Endothelial cell of hepatic sinusoid (primary cell): ENCODE results near the gene ITGB6.

Experiments used
- in situ Hi-C: cut with HindIII; loops from 2 replicates; pipeline ENCODE4 v1.10.0; 2017; ENCODE audit warnings: low sequenced_read_pairs

Gene ITGB6, protein sequence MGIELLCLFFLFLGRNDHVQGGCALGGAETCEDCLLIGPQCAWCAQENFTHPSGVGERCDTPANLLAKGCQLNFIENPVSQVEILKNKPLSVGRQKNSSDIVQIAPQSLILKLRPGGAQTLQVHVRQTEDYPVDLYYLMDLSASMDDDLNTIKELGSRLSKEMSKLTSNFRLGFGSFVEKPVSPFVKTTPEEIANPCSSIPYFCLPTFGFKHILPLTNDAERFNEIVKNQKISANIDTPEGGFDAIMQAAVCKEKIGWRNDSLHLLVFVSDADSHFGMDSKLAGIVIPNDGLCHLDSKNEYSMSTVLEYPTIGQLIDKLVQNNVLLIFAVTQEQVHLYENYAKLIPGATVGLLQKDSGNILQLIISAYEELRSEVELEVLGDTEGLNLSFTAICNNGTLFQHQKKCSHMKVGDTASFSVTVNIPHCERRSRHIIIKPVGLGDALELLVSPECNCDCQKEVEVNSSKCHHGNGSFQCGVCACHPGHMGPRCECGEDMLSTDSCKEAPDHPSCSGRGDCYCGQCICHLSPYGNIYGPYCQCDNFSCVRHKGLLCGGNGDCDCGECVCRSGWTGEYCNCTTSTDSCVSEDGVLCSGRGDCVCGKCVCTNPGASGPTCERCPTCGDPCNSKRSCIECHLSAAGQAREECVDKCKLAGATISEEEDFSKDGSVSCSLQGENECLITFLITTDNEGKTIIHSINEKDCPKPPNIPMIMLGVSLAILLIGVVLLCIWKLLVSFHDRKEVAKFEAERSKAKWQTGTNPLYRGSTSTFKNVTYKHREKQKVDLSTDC

DNA sequence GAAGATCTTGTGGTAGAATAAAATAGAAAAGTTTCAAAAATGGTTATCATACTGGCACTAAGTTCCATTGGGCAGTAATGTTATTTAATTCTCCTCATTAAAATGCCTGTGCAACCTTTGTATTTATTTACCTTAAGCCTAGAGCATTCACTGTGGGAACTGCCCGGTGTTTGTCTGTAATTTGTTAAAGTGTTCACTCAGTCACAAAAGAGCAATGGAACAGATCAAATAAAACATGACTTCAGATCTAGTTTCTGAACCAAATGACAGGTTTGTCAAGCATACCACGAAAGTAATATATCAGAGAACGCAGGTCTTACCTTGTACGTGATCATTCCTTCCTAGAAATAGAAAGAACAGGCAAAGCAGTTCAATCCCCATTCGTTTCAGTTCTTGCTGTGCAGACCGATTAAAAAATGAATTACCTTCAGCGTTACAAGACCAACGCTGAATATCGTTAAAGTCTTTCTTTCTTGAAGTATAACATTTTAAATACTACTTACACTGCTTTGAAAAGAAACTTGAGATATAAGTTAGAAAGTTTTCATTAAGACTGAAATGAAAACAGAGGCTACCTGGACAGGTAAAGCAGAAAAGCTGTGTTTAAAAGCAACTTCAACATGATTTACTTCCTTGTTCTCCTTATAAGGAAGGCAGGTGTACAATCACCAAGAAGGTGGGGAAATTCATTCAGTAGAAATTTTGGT is at the start of gene ITGB6:
TSS of gene ITGB6 (minus strand) at position 590 of the 707 bp plus-strand sequence. CDS start at position 381, 209 bp downstream.
- in situ Hi-C loops: no loop called here

DNA sequence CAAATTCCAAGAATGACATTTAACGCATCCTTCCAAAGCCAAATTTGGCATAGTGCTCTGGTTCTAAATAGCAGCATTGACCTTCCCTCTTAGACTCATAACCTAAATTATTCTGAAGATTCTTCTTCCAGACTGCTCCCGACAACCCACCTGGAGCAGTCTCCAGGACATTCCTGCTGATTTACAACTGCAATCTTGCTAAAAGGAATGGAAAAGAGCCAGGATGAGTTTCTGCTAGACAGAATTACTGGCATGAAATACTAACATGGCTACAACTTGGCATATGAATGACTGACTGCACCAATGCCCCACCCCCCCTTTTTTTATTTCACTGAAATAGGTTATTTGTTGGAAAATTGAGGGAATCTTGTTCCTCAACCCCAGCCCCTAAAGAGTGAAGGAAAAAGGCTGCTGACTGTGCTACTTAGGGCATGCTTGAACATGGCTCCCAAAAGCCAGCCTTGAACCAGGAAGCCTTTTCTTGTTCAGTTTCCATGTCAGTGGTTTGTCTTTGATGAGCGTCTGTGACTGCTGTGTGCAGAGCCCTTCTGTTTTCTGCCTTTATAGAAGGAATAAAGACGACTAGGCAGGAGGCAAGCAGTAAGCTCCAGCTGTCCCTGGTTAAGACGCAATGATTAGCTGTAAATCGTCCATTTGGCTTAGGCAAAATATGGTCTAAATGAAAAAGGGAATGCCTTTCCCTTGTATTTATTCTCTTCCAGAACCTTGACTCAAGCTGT is 47.4 kb upstream of the ITGB6 start:
- in situ Hi-C loops: no loop called here

DNA sequence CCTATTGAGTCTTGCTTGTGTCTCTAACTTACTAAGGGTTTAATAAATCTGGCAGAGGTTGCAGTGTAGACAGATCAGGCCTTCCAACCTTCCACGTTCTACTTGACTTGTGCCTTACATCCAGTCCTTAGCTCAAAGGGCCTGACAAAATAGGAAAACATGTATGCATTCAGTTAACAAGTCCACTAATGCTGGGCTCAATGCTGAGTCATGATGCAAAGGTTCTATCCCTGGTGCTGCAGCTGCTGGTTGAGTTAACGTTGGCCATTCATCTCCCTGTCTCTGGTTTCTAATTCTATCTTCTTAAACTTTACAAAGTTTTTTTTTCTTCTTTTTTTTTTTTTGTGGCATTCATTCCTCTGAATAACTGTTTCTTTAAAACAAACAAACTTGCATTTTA is 46.3 kb upstream of the ITGB6 start:
- in situ Hi-C loops: no loop called here

DNA sequence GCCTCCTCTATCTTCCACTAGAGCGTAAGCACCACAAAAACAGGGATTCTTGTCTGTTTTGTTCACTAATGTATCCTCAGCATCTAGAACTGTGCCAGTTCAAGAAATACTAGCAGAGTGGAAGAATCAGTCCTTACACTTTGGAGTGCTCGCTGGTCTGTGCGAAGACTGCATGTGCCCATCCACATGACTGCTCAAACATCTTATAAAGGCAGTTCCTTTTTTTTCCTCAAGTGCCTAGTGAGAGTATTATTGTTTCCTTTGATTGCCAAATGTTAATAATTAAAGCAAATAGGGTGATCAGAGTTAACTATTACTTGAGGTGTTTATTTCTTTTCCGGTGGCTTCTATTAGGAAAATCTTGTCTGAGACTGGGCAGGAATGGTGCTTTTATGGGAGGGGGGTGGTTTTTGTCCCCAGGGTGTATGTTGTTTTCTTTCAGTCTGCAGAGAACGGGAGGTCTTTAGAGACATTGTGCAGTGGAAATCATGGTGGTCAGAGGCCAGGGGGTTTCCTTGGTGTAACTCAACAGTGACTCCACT is 45.6 kb upstream of the ITGB6 start:
- in situ Hi-C loops: no loop called here

DNA sequence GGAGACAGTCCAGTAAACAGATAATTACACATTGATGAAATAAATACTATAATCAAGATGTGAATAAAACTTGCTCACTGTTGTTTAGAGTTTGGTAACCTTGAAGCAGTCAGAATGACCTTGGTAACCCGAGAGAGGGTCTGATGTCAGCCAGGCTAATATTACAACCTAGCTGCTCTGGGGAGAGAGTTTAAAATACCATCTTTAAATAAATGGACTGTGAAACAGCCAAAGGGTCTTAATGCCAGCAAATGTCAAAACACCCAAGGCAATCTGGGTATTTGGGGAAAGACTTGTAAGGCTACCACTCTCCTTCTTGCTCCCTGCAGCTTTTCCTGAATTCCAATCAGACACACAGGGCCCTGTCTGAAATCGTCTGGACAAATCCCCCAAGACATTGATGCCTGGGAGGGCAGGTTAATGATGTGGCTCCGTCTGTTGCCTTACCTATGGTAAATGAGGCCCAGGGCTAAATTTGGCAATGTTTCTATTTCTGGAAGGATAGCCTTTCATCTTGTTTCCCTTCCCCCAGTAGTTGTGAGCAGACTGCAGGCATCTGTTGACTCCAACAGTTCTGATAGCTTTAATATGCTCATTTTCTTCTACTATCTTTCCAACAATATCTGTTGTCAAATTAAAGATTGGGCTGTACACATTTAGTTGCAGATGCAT is 43.0 kb upstream of the ITGB6 start:
- in situ Hi-C loops: no loop called here

DNA sequence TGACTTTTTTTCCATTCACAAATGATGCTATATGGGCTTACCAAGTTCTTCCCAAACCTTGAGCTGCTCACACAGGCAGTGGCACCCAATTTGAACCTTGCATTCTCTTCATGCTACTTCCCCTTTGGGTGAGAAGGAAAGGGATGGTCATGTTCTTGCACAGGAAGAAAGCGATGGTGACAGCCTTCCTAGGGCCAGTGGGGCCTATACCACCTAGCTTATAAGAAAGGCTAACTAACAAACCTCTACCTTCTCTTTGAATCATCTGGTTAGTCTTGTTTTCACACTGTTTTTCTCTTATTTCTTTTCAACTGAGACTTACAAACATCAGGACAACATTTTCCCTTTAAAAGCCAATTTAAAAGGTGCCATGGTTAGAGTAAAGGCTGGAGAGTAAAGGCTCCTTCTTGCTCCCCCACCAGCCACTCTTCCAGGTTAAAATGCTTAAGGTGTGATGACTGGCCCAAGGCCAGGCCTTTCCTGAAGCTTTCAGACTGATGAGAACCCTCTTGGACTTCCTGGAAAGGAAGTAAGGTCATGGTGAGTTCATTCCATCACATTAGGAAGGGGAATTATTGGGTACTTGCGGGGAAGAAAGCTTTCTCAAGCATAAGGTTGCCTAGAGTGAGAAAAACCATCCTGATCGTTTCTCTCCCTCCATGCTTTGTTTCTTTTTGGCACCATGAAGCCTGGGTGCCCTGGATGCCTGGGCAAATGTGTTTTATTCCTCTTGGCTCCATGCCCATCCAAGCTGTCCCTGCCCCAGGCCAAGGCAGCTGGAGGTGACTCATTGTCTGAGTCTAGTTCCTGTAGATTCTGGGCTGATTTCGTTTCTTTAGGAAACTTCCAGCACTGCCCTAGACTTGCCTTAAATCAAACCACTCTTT is 41.4 kb upstream of the ITGB6 start:
- in situ Hi-C loops: no loop called here

DNA sequence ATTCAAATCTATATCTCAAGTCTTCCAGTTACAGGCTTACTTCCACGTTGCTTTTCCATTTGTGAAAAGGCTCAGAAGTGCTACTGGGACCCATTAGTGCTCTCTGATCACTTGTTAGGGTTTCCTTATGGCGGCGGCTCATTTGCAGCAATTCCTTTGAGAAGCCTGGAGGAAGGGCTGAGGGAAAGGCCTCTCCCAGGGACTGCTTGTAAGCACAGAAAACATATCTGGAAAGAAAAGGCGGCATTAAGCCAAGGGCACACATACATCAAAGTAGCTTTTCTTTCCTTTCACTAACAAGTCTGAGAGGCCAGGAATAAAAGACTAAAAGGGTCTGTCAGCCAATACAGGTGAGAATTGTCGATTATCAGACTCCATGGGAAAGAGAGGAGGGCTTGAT is 39.4 kb upstream of the ITGB6 start:
- in situ Hi-C loops: no loop called here

DNA sequence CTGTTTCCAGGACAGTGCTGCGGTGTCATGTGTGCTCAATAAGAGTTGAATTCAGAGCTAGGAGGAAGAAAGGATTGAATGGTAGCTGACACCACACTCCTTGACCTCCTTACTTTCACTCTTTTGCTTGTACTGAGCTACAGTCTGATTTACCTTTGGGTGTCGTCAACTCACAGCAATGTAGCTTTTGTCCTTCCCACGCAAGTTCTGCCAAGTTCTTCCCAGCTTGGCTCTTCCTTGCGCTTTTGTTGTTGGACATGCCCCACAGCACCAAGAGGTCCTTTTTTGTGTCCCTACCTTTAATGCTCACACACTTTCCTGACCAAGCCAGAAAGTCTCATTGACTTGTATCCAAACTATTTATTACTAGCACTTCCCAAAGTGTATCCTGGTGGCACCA is 38.3 kb upstream of the ITGB6 start:
- in situ Hi-C loops: no loop called here

DNA sequence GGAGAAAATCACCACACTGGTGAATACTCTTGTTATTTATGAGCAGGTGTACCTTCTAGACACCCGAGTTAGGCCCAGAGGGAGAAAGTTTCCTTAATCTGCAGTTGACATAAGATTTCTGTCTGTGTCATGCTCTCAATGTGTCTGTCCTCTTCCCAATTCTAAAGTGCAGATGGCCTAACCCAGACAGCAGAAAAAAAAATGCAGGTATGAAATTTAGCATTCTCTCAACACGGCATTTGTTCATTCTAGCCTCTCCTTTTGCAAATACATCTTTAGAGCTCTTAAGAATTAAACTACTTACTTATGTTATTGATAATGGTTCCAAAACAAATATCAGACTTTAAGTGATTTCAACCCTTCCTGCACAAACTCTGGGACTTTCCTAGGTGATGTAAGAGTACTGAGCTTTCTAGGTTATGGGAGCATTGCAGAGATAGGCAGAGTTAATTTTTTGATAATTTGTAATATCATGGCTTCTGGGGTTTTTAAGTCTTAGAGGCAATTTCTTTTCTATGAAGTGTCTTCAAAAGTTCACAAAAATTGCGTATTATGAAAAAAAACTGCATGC is 32.9 kb upstream of the ITGB6 start:
- in situ Hi-C loops: no loop called here

DNA sequence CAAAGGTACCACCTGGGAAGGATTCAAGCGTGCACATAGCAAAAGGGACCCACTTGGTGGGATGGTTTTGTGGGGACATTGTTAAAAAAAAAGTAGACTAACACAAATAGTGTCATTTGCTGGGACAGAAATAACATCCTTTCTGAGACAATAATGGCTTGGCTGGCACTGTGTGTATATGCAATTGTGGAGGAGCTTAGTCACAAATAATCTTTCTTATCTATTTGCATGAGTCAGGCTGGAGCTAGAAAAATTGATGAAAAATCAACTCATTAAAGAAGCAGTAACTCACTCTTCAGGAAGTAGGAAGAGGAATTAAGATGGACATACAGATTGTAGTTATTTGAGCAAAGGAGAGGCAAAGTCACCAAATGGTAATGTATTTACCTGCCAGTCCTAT is 29.5 kb upstream of the ITGB6 start:
- in situ Hi-C loops: no loop called here

DNA sequence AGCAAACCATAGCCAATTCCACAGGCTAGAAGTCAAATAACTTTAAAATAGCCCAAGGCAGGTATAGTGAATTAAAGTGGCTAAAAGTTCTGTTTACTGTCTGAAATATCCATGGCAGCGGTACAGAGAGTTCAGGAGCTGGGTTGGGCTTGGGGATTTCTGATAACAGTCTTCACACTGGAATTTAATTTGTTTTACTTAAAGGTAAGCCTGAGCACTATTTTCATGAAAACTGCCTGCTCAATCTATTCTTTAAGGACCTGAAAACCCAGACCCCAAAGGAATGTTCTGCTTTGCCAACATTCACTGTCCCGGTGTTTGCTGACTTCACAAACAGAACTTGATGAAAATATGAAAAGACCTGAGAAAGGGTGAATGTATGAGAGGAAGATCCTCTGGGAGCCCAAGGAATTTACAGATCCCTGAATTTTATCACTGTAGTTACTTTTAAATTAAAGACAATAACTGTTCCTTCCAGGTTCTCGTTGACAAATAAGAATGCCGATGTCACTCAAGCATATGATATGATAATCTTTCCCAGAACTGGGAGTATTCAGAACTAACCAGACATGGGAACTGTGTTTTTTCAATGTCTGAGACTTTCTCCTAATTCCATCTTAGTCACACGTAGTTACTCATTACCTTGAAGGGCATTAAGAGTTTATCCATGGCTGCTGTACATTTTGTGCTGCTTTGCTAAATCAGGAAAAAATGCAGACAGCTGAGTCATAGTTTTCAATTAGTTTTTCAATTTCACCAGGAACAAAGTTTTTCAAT is 28.3 kb upstream of the ITGB6 start:
- in situ Hi-C loops: no loop called here

DNA sequence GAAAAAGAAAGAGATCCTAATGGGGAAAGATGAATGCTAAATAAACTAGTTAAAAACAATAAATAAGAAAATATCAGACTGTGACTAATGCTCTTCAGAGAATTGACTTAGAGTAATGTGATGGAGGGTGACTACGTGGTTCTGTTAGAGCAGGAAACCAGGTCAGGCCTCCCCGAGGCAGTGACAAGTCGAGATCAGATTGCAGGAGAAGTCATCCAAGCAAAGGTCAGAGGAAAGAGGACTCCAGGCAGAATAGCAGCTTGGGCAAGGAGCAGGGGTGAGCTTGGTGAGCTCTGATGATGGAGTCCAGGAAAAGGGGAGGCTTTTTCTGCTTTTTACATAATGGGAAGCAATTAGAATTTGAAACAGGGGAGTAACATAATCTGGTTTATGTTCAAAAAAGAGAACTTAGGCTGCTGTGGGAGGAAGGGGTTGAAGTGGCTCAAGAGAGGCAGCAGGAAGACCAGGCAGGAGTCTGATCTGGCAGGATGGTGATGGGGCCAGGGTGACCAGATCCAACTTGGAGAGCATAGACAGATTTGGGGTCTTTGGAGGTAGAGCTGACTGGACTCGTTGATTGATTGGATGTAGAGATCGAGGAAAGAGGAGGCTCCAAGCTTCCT is 27.3 kb upstream of the ITGB6 start:
- in situ Hi-C loops: no loop called here

DNA sequence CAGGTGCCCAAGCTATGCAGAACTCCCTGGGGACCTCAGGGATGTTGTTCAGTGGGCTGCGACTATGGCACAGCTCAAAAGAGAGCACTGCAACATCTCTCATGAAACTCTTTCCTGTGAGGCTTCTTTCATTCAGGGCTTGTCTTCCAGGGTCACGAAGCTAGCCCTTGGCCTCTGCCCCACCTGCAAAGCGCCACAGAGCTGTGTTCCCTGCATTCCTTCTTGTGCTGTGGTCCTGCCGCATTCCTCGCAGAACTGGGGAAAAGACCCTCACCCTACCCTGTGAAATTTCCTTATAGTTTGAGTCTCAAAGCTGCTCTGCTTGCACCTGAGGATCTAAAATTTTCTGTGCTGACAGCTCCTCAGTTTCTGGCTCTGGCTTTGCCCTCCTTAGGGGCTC is 26.3 kb upstream of the ITGB6 start:
- in situ Hi-C loops: no loop called here

DNA sequence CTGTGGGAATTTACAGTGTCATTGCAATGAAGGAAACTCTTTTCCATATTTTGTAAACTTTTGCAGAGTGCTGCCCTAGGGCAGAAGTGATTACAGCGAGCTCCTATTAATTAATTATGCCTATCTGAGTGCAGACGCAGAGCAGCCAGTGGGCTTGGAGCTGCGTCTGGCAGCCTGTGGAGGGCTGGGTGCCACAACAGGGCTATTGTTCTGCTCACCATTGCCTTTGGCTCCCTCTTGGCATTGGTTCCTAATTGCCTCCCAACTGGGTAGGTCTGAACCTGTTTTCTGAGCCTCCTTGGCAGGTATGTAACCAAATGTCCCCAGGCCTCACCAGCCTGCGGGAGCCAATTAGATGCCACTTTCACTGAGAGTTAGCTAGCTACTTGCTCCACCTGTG is 25.6 kb upstream of the ITGB6 start:
- in situ Hi-C loops: no loop called here

DNA sequence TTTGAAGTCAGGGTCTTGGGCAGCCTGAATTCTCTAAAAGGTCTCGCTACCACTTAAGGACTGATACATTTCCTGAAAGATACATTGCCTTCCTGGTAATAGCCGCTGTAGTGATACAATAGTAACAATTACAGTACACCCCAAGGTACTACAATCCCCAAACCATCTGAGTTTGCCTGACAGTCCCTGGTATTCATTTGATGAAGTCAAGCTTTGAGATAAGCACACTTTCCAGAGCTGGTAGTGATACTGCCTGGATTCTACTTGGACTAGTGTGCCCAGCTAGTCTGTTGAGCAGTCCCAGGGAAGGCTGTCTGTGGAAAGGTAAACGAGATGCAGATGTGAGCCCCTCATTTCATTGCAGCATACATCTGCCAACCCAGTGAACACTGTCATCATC is 24.4 kb upstream of the ITGB6 start:
- in situ Hi-C loops: no loop called here

DNA sequence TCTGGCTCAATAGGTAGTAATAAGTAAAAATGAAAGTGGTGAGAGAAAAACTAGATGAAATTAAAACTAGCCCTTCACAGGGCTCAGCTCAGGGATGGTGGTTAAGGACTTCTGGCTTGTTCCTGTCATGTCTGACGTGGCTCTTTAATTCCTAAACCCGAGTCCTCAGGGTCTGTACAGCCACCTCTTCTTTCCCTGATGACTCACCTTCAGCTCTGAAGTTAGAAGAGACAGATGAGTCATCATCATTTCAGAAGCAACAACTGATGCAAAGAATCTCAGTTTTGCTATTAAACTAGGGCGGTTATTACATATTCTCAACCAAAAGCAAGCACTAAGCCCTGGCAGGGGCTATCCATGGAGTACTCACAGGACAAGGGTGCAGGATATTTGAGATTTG is 24.0 kb upstream of the ITGB6 start:
- in situ Hi-C loops: no loop called here

DNA sequence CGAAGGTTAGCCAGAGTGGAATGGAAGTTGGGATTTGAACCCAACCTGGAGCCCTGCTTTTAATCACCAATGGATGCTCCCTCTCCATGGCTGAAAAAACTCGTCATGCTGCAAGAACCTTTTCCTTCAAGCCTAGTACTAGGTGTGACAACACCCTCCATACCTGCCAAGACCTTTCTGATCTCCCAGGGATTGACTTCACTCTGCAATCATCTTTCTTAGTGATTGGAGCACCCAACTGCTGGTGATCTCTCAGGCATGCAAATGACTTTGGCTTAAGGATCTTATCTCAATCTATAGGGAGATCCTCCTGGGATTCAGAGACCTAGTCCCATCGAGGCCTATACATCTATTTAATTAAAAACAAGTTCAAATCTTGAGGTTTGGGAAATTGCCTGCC is 23.5 kb upstream of the ITGB6 start:
- in situ Hi-C loops: no loop called here
